ENCODE data around the gene SARDH.

Gene SARDH

DNA sequence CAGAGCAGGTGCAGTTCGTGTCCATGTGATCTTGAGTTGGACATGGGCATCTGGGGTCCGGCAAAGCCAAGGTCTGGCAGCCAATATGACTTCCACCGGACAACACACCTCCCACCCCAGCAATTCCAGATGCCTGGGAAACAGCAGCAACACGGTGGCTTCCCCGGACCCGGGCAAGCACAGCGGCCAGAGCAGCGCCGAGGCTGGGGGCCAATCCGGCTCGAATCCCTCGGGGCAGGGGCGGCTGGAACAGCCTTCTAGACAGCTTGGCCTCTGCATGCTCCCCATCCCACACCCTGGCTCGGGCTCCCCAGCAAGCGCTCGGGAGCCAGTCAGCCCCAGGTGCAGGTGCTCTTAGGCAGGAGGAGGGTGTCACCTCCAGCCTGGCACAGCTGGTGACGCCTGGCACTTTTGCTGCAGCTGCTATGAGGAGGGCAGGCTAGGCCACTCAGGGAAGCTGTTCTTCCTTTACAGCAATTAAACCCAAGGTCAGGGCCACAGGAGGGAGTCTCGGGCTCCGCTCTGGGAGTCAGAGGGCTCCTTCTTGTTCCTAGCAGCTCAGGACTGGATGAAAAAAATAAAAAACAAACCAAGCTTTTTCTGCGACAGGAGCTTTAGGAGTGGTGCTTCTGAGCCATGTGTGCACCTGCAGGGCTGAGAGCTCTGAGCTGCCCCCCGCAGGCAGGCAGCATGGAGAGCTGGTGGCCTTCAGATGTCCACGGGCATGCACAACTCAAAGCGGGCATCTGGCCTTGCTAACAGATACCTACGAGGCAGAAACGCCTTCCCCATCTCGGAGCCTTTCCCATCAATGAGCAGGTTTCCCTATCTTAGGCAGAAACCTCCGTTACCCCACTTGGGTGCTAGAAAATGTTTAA lies 73.7 kb downstream of the SARDH start:
- Histone ChIP-seq H2BK5ac (ENCODE audit: low read depth, low read length, poor library complexity) (no peak overlapping the region), H3K4me1 (ENCODE audit: control insufficient read depth in 1 of 2, insufficient read depth in 2 of 2, low read length in 2 of 2) (no peaks in the 10 kb centered on the region), H3K18ac (ENCODE audit: low read length) (no peak overlapping the region), H3K79me2 (ENCODE audit: control insufficient read depth, insufficient read depth, low read length, poor library complexity) (no peaks in the 10 kb centered on the region), H3K27ac (ENCODE audit: low read depth, low read length) (no peak overlapping the region), H3K14ac (ENCODE audit: low read length) (no peak overlapping the region), H3K4me2 (ENCODE audit: low read length) (no peak overlapping the region), H2BK12ac (ENCODE audit: low read length) (no peak overlapping the region), H3K27me3 (ENCODE audit: insufficient read depth, low read length) (no peaks in the 10 kb centered on the region), H4K91ac (ENCODE audit: low read depth, low read length) (no peak overlapping the region), H3K79me1 (ENCODE audit: low read length) (no peaks in the 10 kb centered on the region), H3K9me3 (ENCODE audit: insufficient read depth, low read depth, low read length) (no peaks in the 10 kb centered on the region), H2BK120ac (ENCODE audit: insufficient read depth, low read length, poor library complexity) (no peak overlapping the region), H3K23ac (ENCODE audit: low read length) (no peak overlapping the region), H4K8ac (ENCODE audit: low read depth, low read length) (no peak overlapping the region), H2AFZ (ENCODE audit: insufficient read depth, low read length, poor library complexity) (no peak overlapping the region), H2AK5ac (ENCODE audit: low read length) (no peak overlapping the region), H3K36me3 (ENCODE audit: control insufficient read depth in 1 of 2, insufficient read depth in 2 of 2, low read length in 2 of 2) (no peaks in the 10 kb centered on the region), H3K9ac (ENCODE audit: low read length) (no peak overlapping the region), H3K4ac (ENCODE audit: low read depth, low read length) (no peak overlapping the region), H4K12ac (ENCODE audit: low read depth, low read length) (no peak overlapping the region), H3K4me3 (ENCODE audit: low read depth, low read length) (no peak overlapping the region)
- WGBS (ENCODE audit: extremely low coverage, insufficient coverage, insufficient read length) = no CpG with 5 or more reads among the region's 27 CpGs
- DNase-seq = no peak

DNA sequence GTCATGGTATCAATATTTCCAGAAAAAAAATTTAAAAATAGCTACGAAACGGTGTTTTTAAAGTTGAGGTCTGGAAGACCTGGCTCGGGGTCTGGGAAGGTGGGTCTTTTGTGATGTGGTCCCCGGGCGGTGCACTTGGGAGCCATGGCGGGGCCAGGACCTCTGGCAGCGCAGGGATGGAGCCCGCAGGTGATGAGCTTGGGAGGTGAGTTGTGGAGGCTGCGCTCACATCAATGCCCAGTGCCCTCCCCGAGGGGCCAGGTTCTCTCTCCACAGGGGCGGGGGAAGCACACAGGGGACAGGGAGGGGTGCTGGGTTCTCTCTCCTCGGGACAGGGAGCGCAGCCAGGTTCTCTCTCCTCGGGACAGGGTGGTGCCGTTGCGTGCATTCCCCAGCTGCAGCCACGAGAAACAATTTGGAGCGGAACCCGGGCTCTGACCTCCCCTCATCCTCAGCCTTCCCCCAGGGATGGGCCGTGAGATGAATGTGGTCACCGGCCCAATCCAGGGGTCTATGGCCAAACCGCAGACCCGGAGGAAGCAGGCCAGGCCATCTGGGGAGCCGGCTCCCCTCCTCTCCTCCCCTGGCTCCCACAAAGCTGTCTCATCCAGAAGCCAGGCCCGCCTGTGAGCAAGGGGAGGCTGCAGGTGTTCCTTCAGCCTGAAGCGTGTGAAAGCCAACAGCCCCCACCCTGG lies 76.2 kb downstream of the SARDH start:
- peaks cover 3% of the 10 kb centered on the region for H3K27me3 ChIP-seq (ENCODE audit: insufficient read depth, low read length)
- H3K23ac ChIP-seq (ENCODE audit: low read length) = no peak overlapping the region
- H2AK5ac ChIP-seq (ENCODE audit: low read length) = no peak overlapping the region
- H4K8ac ChIP-seq (ENCODE audit: low read depth, low read length) = no peak overlapping the region
- H2AFZ ChIP-seq (ENCODE audit: insufficient read depth, low read length, poor library complexity) = no peak overlapping the region
- no peak overlapping the region for H2BK5ac ChIP-seq (ENCODE audit: low read depth, low read length, poor library complexity)
- DNase-seq = no peak
- H3K79me2 ChIP-seq (ENCODE audit: control insufficient read depth, insufficient read depth, low read length, poor library complexity) = no peaks in the 10 kb centered on the region
- H3K36me3 ChIP-seq (ENCODE audit: control insufficient read depth in 1 of 2, insufficient read depth in 2 of 2, low read length in 2 of 2) = no peaks in the 10 kb centered on the region
- no peaks in the 10 kb centered on the region for H3K9me3 ChIP-seq (ENCODE audit: insufficient read depth, low read depth, low read length)
- H3K4me2 ChIP-seq (ENCODE audit: low read length) = no peak overlapping the region
- H3K4ac ChIP-seq (ENCODE audit: low read depth, low read length) = no peak overlapping the region
- H3K14ac ChIP-seq (ENCODE audit: low read length) = no peak overlapping the region
- no peak overlapping the region for H4K91ac ChIP-seq (ENCODE audit: low read depth, low read length)
- no peak overlapping the region for H3K9ac ChIP-seq (ENCODE audit: low read length)
- H4K12ac ChIP-seq (ENCODE audit: low read depth, low read length) = no peak overlapping the region
- H2BK120ac ChIP-seq (ENCODE audit: insufficient read depth, low read length, poor library complexity) = no peak overlapping the region
- H3K4me1 ChIP-seq (ENCODE audit: control insufficient read depth in 1 of 2, insufficient read depth in 2 of 2, low read length in 2 of 2) = peaks cover 0 to 4% of the 10 kb centered on the region in 2 experiments
- H3K18ac ChIP-seq (ENCODE audit: low read length) = no peak overlapping the region
- H2BK12ac ChIP-seq (ENCODE audit: low read length) = no peak overlapping the region
- H3K79me1 ChIP-seq (ENCODE audit: low read length) = no peaks in the 10 kb centered on the region
- no peak overlapping the region for H3K4me3 ChIP-seq (ENCODE audit: low read depth, low read length)
- no CpG with 5 or more reads among the region's 26 CpGs for WGBS (ENCODE audit: extremely low coverage, insufficient coverage, insufficient read length)
- no peak overlapping the region for H3K27ac ChIP-seq (ENCODE audit: low read depth, low read length)

DNA sequence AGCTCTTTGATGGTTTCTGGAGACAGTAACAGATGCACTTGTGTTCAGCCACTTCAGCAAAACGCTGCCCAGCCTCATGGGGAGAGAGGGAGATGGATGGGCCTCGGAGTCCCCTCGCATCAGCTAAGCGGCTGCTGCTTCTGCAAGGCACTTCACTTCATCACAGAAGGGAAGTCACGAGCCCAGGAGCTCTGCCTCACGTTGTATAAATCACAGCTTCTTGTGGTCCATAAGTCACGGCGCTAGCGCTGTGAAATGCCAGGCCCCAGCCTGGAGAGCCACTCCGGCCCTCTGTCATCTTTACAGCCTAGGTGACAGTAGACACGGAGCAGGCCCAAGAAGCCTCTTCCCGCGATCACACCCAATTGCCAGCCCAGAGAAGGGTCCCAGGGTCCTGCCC lies 78.6 kb downstream of the SARDH start:
- H4K12ac ChIP-seq (ENCODE audit: low read depth, low read length) = no peak overlapping the region
- H2BK5ac ChIP-seq (ENCODE audit: low read depth, low read length, poor library complexity) = no peak overlapping the region
- H3K36me3 ChIP-seq (ENCODE audit: control insufficient read depth in 1 of 2, insufficient read depth in 2 of 2, low read length in 2 of 2) = no peaks in the 10 kb centered on the region
- no peak overlapping the region for H2AK5ac ChIP-seq (ENCODE audit: low read length)
- H2AFZ ChIP-seq (ENCODE audit: insufficient read depth, low read length, poor library complexity) = no peak overlapping the region
- H3K79me1 ChIP-seq (ENCODE audit: low read length) = no peaks in the 10 kb centered on the region
- WGBS (ENCODE audit: extremely low coverage, insufficient coverage, insufficient read length) = no CpG with 5 or more reads among the region's 13 CpGs
- H3K27me3 ChIP-seq (ENCODE audit: insufficient read depth, low read length) = peaks cover 3% of the 10 kb centered on the region
- no peak overlapping the region for H3K27ac ChIP-seq (ENCODE audit: low read depth, low read length)
- H3K4ac ChIP-seq (ENCODE audit: low read depth, low read length) = no peak overlapping the region
- H3K14ac ChIP-seq (ENCODE audit: low read length) = no peak overlapping the region
- H3K4me3 ChIP-seq (ENCODE audit: low read depth, low read length) = no peak overlapping the region
- H3K9ac ChIP-seq (ENCODE audit: low read length) = no peak overlapping the region
- H3K4me1 ChIP-seq (ENCODE audit: control insufficient read depth in 1 of 2, insufficient read depth in 2 of 2, low read length in 2 of 2) = peaks cover 0 to 4% of the 10 kb centered on the region in 2 experiments
- H4K8ac ChIP-seq (ENCODE audit: low read depth, low read length) = no peak overlapping the region
- H2BK12ac ChIP-seq (ENCODE audit: low read length) = no peak overlapping the region
- H3K79me2 ChIP-seq (ENCODE audit: control insufficient read depth, insufficient read depth, low read length, poor library complexity) = no peaks in the 10 kb centered on the region
- H4K91ac ChIP-seq (ENCODE audit: low read depth, low read length) = no peak overlapping the region
- no peaks in the 10 kb centered on the region for H3K9me3 ChIP-seq (ENCODE audit: insufficient read depth, low read depth, low read length)
- no peak overlapping the region for H3K18ac ChIP-seq (ENCODE audit: low read length)
- DNase-seq = no peak
- H2BK120ac ChIP-seq (ENCODE audit: insufficient read depth, low read length, poor library complexity) = no peak overlapping the region
- H3K4me2 ChIP-seq (ENCODE audit: low read length) = no peak overlapping the region
- H3K23ac ChIP-seq (ENCODE audit: low read length) = no peak overlapping the region

DNA sequence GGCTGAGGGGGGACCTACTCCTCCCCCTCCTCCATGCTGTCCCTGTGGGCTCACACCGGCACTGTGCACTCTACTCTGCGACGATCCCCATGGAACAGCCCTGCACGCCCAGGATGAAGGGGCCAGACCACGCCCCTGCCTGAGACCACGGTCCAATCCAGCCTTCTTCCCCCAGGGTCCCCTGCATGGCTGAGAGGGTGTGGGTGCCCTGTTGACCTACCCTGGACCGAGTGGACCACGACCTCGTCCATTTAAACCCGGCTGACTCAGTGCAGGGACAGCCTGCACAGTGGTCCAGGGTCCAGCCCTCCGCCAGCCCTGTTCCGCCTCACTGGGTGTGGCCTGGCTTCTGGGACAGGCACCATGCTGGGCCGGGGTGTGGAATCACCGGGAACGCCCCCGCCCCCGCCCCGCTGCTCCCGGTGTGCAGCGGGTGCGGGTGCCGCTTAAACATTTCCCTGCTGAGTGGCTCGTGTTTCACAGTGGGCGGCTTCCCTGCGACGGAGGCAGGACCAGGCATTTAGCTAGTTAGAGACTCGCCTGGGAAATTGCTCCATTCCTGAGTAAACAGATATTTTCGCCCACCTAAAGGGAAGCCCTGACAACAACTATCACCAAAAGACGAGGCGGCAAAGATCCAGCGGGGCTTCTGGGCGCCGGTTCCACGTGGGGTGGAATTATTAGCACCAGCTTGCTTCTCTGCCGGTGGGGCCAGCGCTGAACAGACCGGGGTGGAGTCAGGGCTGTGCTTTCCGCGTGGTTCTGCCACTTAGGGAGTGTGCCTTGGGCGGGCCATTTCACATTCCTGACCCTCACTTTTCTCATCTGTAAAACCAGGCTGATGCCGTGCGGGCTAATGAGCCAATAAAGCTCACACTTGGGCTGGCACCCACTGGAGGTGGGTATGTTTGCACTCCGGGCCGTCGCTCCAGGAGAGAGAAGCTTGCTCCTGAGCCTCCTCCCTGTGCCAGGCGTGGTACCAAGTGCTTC lies 79.4 kb downstream of the SARDH start:
- H3K79me1 ChIP-seq (ENCODE audit: low read length) = no peaks in the 10 kb centered on the region
- no peak overlapping the region for H4K8ac ChIP-seq (ENCODE audit: low read depth, low read length)
- no peak overlapping the region for H2BK5ac ChIP-seq (ENCODE audit: low read depth, low read length, poor library complexity)
- H4K12ac ChIP-seq (ENCODE audit: low read depth, low read length) = no peak overlapping the region
- H4K91ac ChIP-seq (ENCODE audit: low read depth, low read length) = no peak overlapping the region
- peaks cover 3% of the 10 kb centered on the region for H3K27me3 ChIP-seq (ENCODE audit: insufficient read depth, low read length)
- no CpG with 5 or more reads among the region's 46 CpGs for WGBS (ENCODE audit: extremely low coverage, insufficient coverage, insufficient read length)
- H3K4ac ChIP-seq (ENCODE audit: low read depth, low read length) = no peak overlapping the region
- no peaks in the 10 kb centered on the region for H3K9me3 ChIP-seq (ENCODE audit: insufficient read depth, low read depth, low read length)
- H2AFZ ChIP-seq (ENCODE audit: insufficient read depth, low read length, poor library complexity) = no peak overlapping the region
- H3K4me2 ChIP-seq (ENCODE audit: low read length) = peak overlapping the region; percentile 8
- H3K23ac ChIP-seq (ENCODE audit: low read length) = no peak overlapping the region
- H3K14ac ChIP-seq (ENCODE audit: low read length) = no peak overlapping the region
- H3K18ac ChIP-seq (ENCODE audit: low read length) = no peak overlapping the region
- no peaks in the 10 kb centered on the region for H3K79me2 ChIP-seq (ENCODE audit: control insufficient read depth, insufficient read depth, low read length, poor library complexity)
- no peaks in the 10 kb centered on the region for H3K36me3 ChIP-seq (ENCODE audit: control insufficient read depth in 1 of 2, insufficient read depth in 2 of 2, low read length in 2 of 2)
- no peak overlapping the region for H2AK5ac ChIP-seq (ENCODE audit: low read length)
- H3K4me1 ChIP-seq (ENCODE audit: control insufficient read depth in 1 of 2, insufficient read depth in 2 of 2, low read length in 2 of 2) = peaks cover 0 to 4% of the 10 kb centered on the region in 2 experiments
- no peak overlapping the region for H2BK12ac ChIP-seq (ENCODE audit: low read length)
- no peak overlapping the region for H3K9ac ChIP-seq (ENCODE audit: low read length)
- peak in 1 of 2 donors; percentile 12 for DNase-seq
- no peak overlapping the region for H3K4me3 ChIP-seq (ENCODE audit: low read depth, low read length)
- no peak overlapping the region for H3K27ac ChIP-seq (ENCODE audit: low read depth, low read length)
- H2BK120ac ChIP-seq (ENCODE audit: insufficient read depth, low read length, poor library complexity) = no peak overlapping the region
